ENCODE data around the gene SUGCT.
A peak's percentile ranks its signal among the peaks of the same experiment; 100 is the strongest.

SUGCT gene

GRCh38 chr7:40845943-40846342 is 711.1 kb downstream of the SUGCT start:
- no peak for DNase-seq

- no peak for DNase-seq
Observed at GRCh38 chr7:40847921-40848320, 713.1 kb downstream of the SUGCT start.

GRCh38 chr7:40848541-40849221 is 713.9 kb downstream of the SUGCT start:
- DNase-seq, result no peak

- DNase-seq, result no peak
Observed at GRCh38 chr7:40850017-40850416, 715.2 kb downstream of the SUGCT start.

- DNase-seq, result no peak
Observed at GRCh38 chr7:40851001-40851400, 716.2 kb downstream of the SUGCT start.

GRCh38 chr7:40859076-40859475 is 724.3 kb downstream of the SUGCT start:
- DNase-seq, result no peak

GRCh38 chr7:40859965-40860543 is 725.2 kb downstream of the SUGCT start:
- DNase-seq, result no peak

GRCh38 chr7:40865441-40866233 is 730.8 kb downstream of the SUGCT start:
- no peak for DNase-seq

- DNase-seq, result peak; percentile 25
Observed at GRCh38 chr7:40866601-40867000, 731.8 kb downstream of the SUGCT start.

GRCh38 chr7:40870108-40870507 is 735.3 kb downstream of the SUGCT start:
- peak; percentile 37 for DNase-seq

GRCh38 chr7:40873248-40873647 is 738.4 kb downstream of the SUGCT start:
- DNase-seq, result no peak

GRCh38 chr7:40874756-40875155 is 740.0 kb downstream of the SUGCT start:
- DNase-seq, result no peak

- DNase-seq, result no peak
Observed at GRCh38 chr7:40876601-40877000, 741.8 kb downstream of the SUGCT start.

- peak; percentile 10 for DNase-seq
Observed at GRCh38 chr7:40879941-40880543, 745.2 kb downstream of the SUGCT start.

- no peak for DNase-seq
Observed at GRCh38 chr7:40880581-40880980, 745.8 kb downstream of the SUGCT start.

GRCh38 chr7:40881405-40881926 is 746.7 kb downstream of the SUGCT start:
- no peak for DNase-seq

GRCh38 chr7:40882071-40882658 is 747.4 kb downstream of the SUGCT start:
- no peak for DNase-seq

- DNase-seq, result no peak
Observed at GRCh38 chr7:40883826-40884225, 749.0 kb downstream of the SUGCT start.

GRCh38 chr7:40884241-40884640 is 749.4 kb downstream of the SUGCT start:
- peak; percentile 35 for DNase-seq

GRCh38 chr7:40885503-40885902 is 750.7 kb downstream of the SUGCT start:
- peak; percentile 71 for DNase-seq

- peak; percentile 69 for DNase-seq
Observed at GRCh38 chr7:40887099-40887498, 752.3 kb downstream of the SUGCT start.

- DNase-seq, result no peak
Observed at GRCh38 chr7:40888499-40888898, 753.7 kb downstream of the SUGCT start.

GRCh38 chr7:40889099-40889498 is 754.3 kb downstream of the SUGCT start:
- DNase-seq, result no peak

All from fibroblast of skin of right biceps (primary cell).